Measurements from ENCODE around the gene DLGAP4.

DLGAP4 gene

GRCh38 chr20:36297656-36298055 lies 8.5 kb upstream of the DLGAP4 start:
- intact Hi-C loops (cut with DNase I; ENCODE audit: low total_unique reads): no loop called here
- TF ChIP-seq, protein P1, sequence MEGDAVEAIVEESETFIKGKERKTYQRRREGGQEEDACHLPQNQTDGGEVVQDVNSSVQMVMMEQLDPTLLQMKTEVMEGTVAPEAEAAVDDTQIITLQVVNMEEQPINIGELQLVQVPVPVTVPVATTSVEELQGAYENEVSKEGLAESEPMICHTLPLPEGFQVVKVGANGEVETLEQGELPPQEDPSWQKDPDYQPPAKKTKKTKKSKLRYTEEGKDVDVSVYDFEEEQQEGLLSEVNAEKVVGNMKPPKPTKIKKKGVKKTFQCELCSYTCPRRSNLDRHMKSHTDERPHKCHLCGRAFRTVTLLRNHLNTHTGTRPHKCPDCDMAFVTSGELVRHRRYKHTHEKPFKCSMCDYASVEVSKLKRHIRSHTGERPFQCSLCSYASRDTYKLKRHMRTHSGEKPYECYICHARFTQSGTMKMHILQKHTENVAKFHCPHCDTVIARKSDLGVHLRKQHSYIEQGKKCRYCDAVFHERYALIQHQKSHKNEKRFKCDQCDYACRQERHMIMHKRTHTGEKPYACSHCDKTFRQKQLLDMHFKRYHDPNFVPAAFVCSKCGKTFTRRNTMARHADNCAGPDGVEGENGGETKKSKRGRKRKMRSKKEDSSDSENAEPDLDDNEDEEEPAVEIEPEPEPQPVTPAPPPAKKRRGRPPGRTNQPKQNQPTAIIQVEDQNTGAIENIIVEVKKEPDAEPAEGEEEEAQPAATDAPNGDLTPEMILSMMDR (IDR thresholded peaks at IDR 0.05): no peak
- Histone ChIP-seq H3K36me3 (no peaks in the 10 kb centered on the region), H3K9me3 (no peaks in the 10 kb centered on the region), H3K27ac (no peak overlapping the region), H3K4me1 (no peaks in the 10 kb centered on the region), H3K27me3 (peaks cover 0 to 68% of the 10 kb centered on the region in 2 donors), H3K4me3 (no peak overlapping the region)
- no peak for DNase-seq

GRCh38 chr20:36298061-36298460 lies 8.1 kb upstream of the DLGAP4 start:
- H3K4me3 ChIP-seq: no peak overlapping the region
- no peaks in the 10 kb centered on the region for H3K9me3 ChIP-seq
- no peak for DNase-seq
- intact Hi-C loops (cut with DNase I; ENCODE audit: low total_unique reads): no loop called here
- TF ChIP-seq, protein P1 (IDR thresholded peaks at IDR 0.05): no peak
- H3K4me1 ChIP-seq: no peaks in the 10 kb centered on the region
- H3K27ac ChIP-seq: no peak overlapping the region
- peaks cover 0 to 71% of the 10 kb centered on the region in 2 donors for H3K27me3 ChIP-seq
- no peaks in the 10 kb centered on the region for H3K36me3 ChIP-seq

GRCh38 chr20:36298795-36299339 lies 7.3 kb upstream of the DLGAP4 start:
- H3K27me3 ChIP-seq: peaks cover 0 to 79% of the 10 kb centered on the region in 2 donors
- DNase-seq: no peak
- intact Hi-C loops (cut with DNase I; ENCODE audit: low total_unique reads): no loop called here
- no peaks in the 10 kb centered on the region for H3K4me1 ChIP-seq
- H3K36me3 ChIP-seq: no peaks in the 10 kb centered on the region
- TF ChIP-seq, protein P1 (IDR thresholded peaks at IDR 0.05): no peak
- H3K4me3 ChIP-seq: no peak overlapping the region
- no peaks in the 10 kb centered on the region for H3K9me3 ChIP-seq
- H3K27ac ChIP-seq: no peak overlapping the region

DNA sequence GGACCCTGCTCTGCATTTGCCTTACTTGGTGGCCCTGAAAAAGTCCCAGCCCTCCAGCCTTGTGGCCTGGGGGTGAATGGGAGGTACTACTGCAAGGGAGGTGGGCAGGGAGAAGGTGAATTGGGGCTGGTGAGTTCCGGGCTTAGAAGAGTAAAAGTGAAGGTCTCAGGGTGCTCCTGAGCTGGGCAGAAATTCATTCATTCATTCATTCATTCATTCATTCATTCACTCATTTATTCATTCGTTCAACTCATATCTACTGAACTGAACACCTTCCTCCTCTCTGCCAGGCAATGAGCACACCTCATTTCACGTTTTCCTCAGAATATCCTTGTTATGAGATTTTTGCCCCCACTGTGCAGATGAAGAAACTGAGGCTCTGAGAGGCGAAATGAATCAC lies 6.7 kb upstream of the DLGAP4 start:
- DNase-seq: no peak
- H3K27ac ChIP-seq: no peak overlapping the region
- H3K36me3 ChIP-seq: no peaks in the 10 kb centered on the region
- no peak overlapping the region for H3K4me3 ChIP-seq
- TF ChIP-seq, protein P1 (IDR thresholded peaks at IDR 0.05): no peak
- peaks cover 0 to 79% of the 10 kb centered on the region in 2 donors for H3K27me3 ChIP-seq
- no peaks in the 10 kb centered on the region for H3K9me3 ChIP-seq
- no peaks in the 10 kb centered on the region for H3K4me1 ChIP-seq
- intact Hi-C loops (cut with DNase I; ENCODE audit: low total_unique reads): no loop called here

DNA sequence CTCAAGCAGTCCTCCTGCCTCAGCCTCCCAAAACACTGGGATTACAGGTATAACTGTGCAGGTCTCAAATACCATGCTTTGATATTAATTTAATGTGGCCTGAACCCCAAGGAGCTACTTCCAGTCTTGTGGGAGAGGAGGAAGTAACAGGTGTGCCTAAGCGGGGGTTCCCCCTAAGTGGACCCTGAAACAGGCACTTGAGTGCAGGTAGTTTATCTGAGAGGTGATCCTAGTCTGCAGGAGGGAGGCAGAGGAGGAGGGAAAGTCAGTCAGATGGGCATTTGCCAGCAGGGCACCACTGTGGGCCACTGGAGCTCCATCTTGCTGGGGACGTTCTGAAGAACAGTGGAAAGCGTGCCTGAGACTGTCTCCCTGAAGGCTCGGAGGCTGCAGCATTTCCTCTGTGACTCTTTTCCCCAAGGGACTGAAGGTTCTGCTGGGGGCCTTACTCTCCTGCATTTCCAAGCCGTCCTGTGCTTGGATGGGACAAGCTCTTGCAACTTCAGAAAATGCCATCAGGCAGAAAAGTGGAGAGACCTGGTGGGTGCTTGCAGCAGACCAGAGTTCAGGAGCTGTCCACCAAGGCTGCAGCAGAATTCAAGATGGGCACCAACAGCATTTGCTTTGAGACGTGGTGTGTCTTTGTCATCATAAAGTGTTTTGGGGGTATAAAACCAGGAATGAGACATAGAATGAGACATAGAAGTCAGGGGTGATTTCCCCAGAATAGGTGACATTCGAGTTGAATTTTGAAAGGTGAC lies 4.6 kb upstream of the DLGAP4 start:
- peaks cover 1 to 87% of the 10 kb centered on the region in 2 donors for H3K27me3 ChIP-seq
- H3K4me3 ChIP-seq: no peak overlapping the region
- no peaks in the 10 kb centered on the region for H3K36me3 ChIP-seq
- TF ChIP-seq, protein P1 (IDR thresholded peaks at IDR 0.05): no peak
- H3K27ac ChIP-seq: no peak overlapping the region
- DNase-seq: no peak
- intact Hi-C loops (cut with DNase I; ENCODE audit: low total_unique reads): no loop called here
- H3K9me3 ChIP-seq: no peaks in the 10 kb centered on the region
- H3K4me1 ChIP-seq: peaks cover 0 to 11% (median 8%) of the 10 kb centered on the region in 4 donors

Data from tibial artery (tissue), 4 donors.